HepG2 (cell line): Measurements from ENCODE around the gene VCY.
"Not testable (repeated sequence)": the region's sequence is repeated elsewhere in the genome, so short reads cannot be mapped to it uniquely, and the experiment has no call there.

Experiments used
- CTCF ChIP-seq: sonication (generic); formaldehyde crosslinking; IDR thresholded peaks from 2 replicates; pipeline ENCODE4 v1.5.0; 2020; ENCODE audit warnings: mild to moderate bottlenecking, missing genetic modification reagents, moderate library complexity
- HMG20B ChIP-seq: conservative IDR thresholded peaks from 2 replicates; pipeline ENCODE4 v1.6.1; 2016; ENCODE audit warnings: missing genetic modification reagents, missing compliant biosample characterization
- KDM1A ChIP-seq: IDR thresholded peaks from 2 replicates; pipeline ENCODE4 v1.6.1; 2016; ENCODE audit warnings: missing compliant biosample characterization
- POLR2A ChIP-seq, 2 experiments: IDR thresholded peaks; 2 replicates each; pipeline ENCODE4 v1.6.1; 2011; ENCODE audit warnings: low read depth in 2 of 2, low read length in 2 of 2, mild to moderate bottlenecking in 1 of 2, moderate library complexity in 1 of 2; ENCODE audit not compliant: insufficient read depth in 1 of 2
- STAG1 ChIP-seq: sonication (generic); formaldehyde crosslinking; IDR thresholded peaks from 2 replicates; pipeline ENCODE4 v1.4.0; 2020; ENCODE audit warnings: missing genetic modification reagents
- ZBTB21 ChIP-seq: sonication (generic); formaldehyde crosslinking; IDR thresholded peaks from 2 replicates; pipeline ENCODE4 v1.4.0; 2020; ENCODE audit warnings: missing genetic modification reagents
- ZNF12 ChIP-seq: sonication (generic); formaldehyde crosslinking; IDR thresholded peaks from 2 replicates; pipeline ENCODE4 v1.5.0; 2020; ENCODE audit warnings: missing genetic modification reagents
- ZNF280D ChIP-seq: sonication (generic); formaldehyde crosslinking; IDR thresholded peaks from 2 replicates; pipeline ENCODE4 v1.5.1; 2020; ENCODE audit warnings: mild to moderate bottlenecking, missing genetic modification reagents
- ZNF282 ChIP-seq: fragments of 450-650 bp; IDR thresholded peaks from 2 replicates; pipeline ENCODE4 v1.6.1; 2018; ENCODE audit not compliant: partially characterized antibody
- ZNF749 ChIP-seq: sonication (generic); formaldehyde crosslinking; IDR thresholded peaks from 2 replicates; pipeline ENCODE4 v1.8.0; 2022; ENCODE audit warnings: mild to moderate bottlenecking, missing genetic modification reagents, moderate library complexity, borderline replicate concordance

- not testable (repeated sequence) for TF ChIP-seq ZNF12 (CRISPR knock-in tag); KDM1A (CRISPR knock-in tag); ZNF282; POLR2A (IDR thresholded peaks at IDR 0.05; ENCODE audit: insufficient read depth in 1 of 2, low read depth in 2 of 2, low read length in 2 of 2); ZNF749; HMG20B; ZNF280D (CRISPR knock-in tag); ZBTB21 (CRISPR knock-in tag); CTCF (CRISPR knock-in tag); STAG1
These were observed 43.9 kb downstream of the VCY start for GRCh38 chrY:13942406-13942805.
